Astrocyte (in vitro differentiated cells and primary cell): ENCODE data around the gene DYNC1I1. TPM values are rescaled to one million over a fixed set of nuclear protein-coding genes. Genes with fewer than 3 reads are reported as not detected.
A peak's percentile ranks its signal among the peaks of the same experiment; 100 is the strongest.

Source experiments
- DNase-seq: peaks from one replicate; pipeline ENCODE4 v3.0.0-alpha.2; 2010; ENCODE audit warnings: low read depth
- FAIRE-seq: peaks from 2 replicates; lab custom pipeline; 2011; peaks lifted over from hg19 to GRCh38; lab: Jason Lieb, UNC
- H2AFZ ChIP-seq: 2 replicates; pipeline ENCODE4 v1.6.0; 2012; ENCODE audit warnings: low read depth, low read length, inconsistent platforms
- H3K27ac ChIP-seq: 2 replicates; pipeline ENCODE4 v1.5.1; 2011; ENCODE audit warnings: low read depth, low read length, inconsistent platforms
- H3K27me3 ChIP-seq: 2 replicates; pipeline ENCODE4 v1.6.0; 2011; ENCODE audit warnings: low read length, inconsistent platforms; ENCODE audit not compliant: insufficient read depth
- H3K36me3 ChIP-seq: 2 replicates; pipeline ENCODE4 v1.5.1; 2011; ENCODE audit warnings: low read length, inconsistent platforms; ENCODE audit not compliant: insufficient read depth
- H3K4me1 ChIP-seq: 2 replicates; pipeline ENCODE4 v1.5.1; 2011; ENCODE audit warnings: low read length, inconsistent platforms; ENCODE audit not compliant: insufficient read depth
- H3K4me2 ChIP-seq: 2 replicates; pipeline ENCODE4 v1.6.0; 2012; ENCODE audit warnings: low read length, inconsistent platforms
- H3K4me3 ChIP-seq: 2 replicates; pipeline ENCODE4 v1.5.1; 2011; ENCODE audit warnings: low read depth, mild to moderate bottlenecking, low read length, inconsistent platforms; ENCODE audit not compliant: insufficient read depth
- H3K79me2 ChIP-seq: 2 replicates; pipeline ENCODE4 v1.6.0; 2012; ENCODE audit warnings: mild to moderate bottlenecking, low read length, inconsistent platforms; ENCODE audit not compliant: insufficient read depth
- H3K9ac ChIP-seq: 2 replicates; pipeline ENCODE4 v1.6.0; 2012; ENCODE audit warnings: mild to moderate bottlenecking, low read length, inconsistent platforms
- H3K9me3 ChIP-seq: 2 replicates; pipeline ENCODE4 v1.5.1; 2012; ENCODE audit warnings: low read depth, mild to moderate bottlenecking, low read length, inconsistent platforms; ENCODE audit not compliant: insufficient read depth
- H4K20me1 ChIP-seq: 2 replicates; pipeline ENCODE4 v1.6.0; 2012; ENCODE audit warnings: low read length, inconsistent platforms; ENCODE audit not compliant: insufficient read depth
- H3K27ac Mint-ChIP-seq: one replicate; pipeline ENCODE4 v1.8.0; 2021; ENCODE audit warnings: mild to moderate bottlenecking, mixed read lengths; ENCODE audit not compliant: unreplicated experiment
- H3K27me3 Mint-ChIP-seq: one replicate; pipeline ENCODE4 v1.8.0; 2021; ENCODE audit warnings: low read depth, mixed read lengths; ENCODE audit not compliant: unreplicated experiment
- H3K36me3 Mint-ChIP-seq: one replicate; pipeline ENCODE4 v1.8.0; 2021; ENCODE audit warnings: low read depth, mixed read lengths; ENCODE audit not compliant: unreplicated experiment
- H3K4me1 Mint-ChIP-seq: one replicate; pipeline ENCODE4 v1.8.0; 2021; ENCODE audit warnings: low read depth, mixed read lengths; ENCODE audit not compliant: unreplicated experiment
- H3K4me3 Mint-ChIP-seq: one replicate; pipeline ENCODE4 v1.8.0; 2021; ENCODE audit warnings: mild to moderate bottlenecking, moderate library complexity, mixed read lengths; ENCODE audit not compliant: unreplicated experiment
- H3K9me3 Mint-ChIP-seq: one replicate; pipeline ENCODE4 v1.8.0; 2021; ENCODE audit warnings: mild to moderate bottlenecking, mixed read lengths; ENCODE audit not compliant: unreplicated experiment
- EZH2 ChIP-seq: IDR thresholded peaks from 2 replicates; pipeline ENCODE4 v1.6.1; 2012; ENCODE audit warnings: mild to moderate bottlenecking, low read length, inconsistent platforms; ENCODE audit not compliant: insufficient read depth
- total RNA-seq: library from RNA; stranded (reverse); gene quantifications from 2 replicates; pipeline ENCODE4 v1.2.1, GENCODE V29; 2021
- TF ChIP-seq, protein P1 (sequence below): IDR thresholded peaks from 2 replicates; pipeline ENCODE4 v1.5.1; 2011; ENCODE audit warnings: low read depth, mild to moderate bottlenecking, inconsistent platforms, low read length, moderate library complexity; ENCODE audit not compliant: insufficient read depth

Gene DYNC1I1
- total RNA-seq, 1 donor from 2014 or later, result 3.2 TPM

DNA sequence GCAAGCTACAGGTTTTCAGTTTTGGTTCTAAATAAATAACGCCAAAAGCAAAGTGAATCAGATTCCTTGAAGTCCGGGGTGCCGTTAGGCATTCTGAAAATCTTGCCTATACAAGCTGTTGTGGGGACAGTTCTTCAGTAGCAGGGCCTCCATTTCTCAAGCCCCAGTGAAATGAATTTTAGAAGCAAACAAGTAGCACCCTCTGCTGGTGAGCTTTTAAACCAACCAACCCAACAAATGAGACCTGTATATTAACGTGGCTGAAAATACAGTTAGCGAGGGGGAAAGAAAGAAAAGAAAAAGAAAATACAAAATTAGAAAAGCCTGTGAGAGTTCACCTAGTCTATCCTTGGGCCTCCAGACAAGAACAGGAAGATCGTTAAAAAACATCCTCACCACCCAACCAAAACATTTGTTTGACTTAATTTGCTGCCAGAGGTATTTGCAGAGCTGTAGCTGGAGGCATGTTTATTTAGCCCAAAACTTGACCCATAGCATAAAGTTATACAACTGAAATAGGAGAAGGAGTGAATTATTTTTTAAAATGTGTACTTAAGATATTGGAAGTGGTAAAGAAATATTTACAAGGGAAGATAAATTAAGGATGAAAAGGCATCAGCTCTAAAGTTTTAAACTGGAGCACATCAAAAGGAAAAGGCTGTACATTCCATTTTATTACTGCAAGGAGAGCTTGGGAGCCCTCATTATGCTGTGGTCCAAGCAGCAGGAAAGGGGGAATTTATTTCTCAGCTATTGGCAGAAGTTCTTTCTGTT, 98.9 kb downstream of the DYNC1I1 start:
- Mint-ChIP-seq H3K36me3 (no peaks in the 10 kb centered on the region), H3K4me1 (peaks cover 3% of the 10 kb centered on the region), H3K9me3 (peaks cover 2% of the 10 kb centered on the region), H3K4me3 (no peak overlapping the region), H3K27ac (no peak overlapping the region), H3K27me3 (peaks cover 2% of the 10 kb centered on the region)
- Histone ChIP-seq H3K4me3 (no peak overlapping the region), H3K4me2 (no peak overlapping the region), H3K27me3 (no peaks in the 10 kb centered on the region), H3K4me1 (no peaks in the 10 kb centered on the region), H2AFZ (no peak overlapping the region), H4K20me1 (no peaks in the 10 kb centered on the region), H3K27ac (no peak overlapping the region), H3K79me2 (no peaks in the 10 kb centered on the region), H3K9me3 (no peaks in the 10 kb centered on the region), H3K36me3 (no peaks in the 10 kb centered on the region), H3K9ac (no peak overlapping the region)
- FAIRE-seq (no peak), DNase-seq (peak; percentile 14)
- TF ChIP-seq EZH2, result no peak
- TF ChIP-seq, protein P1, sequence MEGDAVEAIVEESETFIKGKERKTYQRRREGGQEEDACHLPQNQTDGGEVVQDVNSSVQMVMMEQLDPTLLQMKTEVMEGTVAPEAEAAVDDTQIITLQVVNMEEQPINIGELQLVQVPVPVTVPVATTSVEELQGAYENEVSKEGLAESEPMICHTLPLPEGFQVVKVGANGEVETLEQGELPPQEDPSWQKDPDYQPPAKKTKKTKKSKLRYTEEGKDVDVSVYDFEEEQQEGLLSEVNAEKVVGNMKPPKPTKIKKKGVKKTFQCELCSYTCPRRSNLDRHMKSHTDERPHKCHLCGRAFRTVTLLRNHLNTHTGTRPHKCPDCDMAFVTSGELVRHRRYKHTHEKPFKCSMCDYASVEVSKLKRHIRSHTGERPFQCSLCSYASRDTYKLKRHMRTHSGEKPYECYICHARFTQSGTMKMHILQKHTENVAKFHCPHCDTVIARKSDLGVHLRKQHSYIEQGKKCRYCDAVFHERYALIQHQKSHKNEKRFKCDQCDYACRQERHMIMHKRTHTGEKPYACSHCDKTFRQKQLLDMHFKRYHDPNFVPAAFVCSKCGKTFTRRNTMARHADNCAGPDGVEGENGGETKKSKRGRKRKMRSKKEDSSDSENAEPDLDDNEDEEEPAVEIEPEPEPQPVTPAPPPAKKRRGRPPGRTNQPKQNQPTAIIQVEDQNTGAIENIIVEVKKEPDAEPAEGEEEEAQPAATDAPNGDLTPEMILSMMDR, result peak; percentile 61

DNA sequence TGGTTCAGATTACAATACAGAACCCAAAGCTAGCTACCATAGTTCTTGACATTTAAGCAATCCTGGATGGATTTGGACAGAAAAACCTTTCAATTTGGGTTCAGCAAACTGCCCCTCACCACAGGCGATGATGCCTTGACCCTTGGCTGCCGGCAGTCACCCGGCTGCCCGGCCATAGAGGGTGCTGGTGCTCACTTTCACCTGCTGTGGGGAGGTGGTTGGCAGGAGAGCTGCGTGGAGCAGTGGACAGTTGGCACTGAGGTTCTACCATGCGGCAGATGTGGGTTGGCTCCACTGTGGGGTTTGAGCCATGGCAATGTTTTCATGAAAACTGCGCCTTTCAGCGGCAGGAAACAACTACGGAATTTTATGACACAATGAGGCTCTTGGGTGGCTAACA, 99.5 kb downstream of the DYNC1I1 start:
- Mint-ChIP-seq H3K4me3 (no peak overlapping the region), H3K36me3 (no peaks in the 10 kb centered on the region), H3K27me3 (peaks cover 2% of the 10 kb centered on the region), H3K9me3 (peaks cover 2% of the 10 kb centered on the region), H3K4me1 (peaks cover 3% of the 10 kb centered on the region), H3K27ac (no peak overlapping the region)
- H3K36me3 ChIP-seq, result no peaks in the 10 kb centered on the region
- no peak overlapping the region for H2AFZ ChIP-seq
- no peak overlapping the region for H3K4me2 ChIP-seq
- no peak overlapping the region for H3K9ac ChIP-seq
- no peak for DNase-seq
- TF ChIP-seq, protein P1, result no peak
- TF ChIP-seq EZH2, result no peak
- H3K27ac ChIP-seq, result no peak overlapping the region
- FAIRE-seq, result no peak
- no peaks in the 10 kb centered on the region for H4K20me1 ChIP-seq
- no peaks in the 10 kb centered on the region for H3K4me1 ChIP-seq
- H3K4me3 ChIP-seq, result no peak overlapping the region
- no peaks in the 10 kb centered on the region for H3K9me3 ChIP-seq
- no peaks in the 10 kb centered on the region for H3K79me2 ChIP-seq
- no peaks in the 10 kb centered on the region for H3K27me3 ChIP-seq

DNA sequence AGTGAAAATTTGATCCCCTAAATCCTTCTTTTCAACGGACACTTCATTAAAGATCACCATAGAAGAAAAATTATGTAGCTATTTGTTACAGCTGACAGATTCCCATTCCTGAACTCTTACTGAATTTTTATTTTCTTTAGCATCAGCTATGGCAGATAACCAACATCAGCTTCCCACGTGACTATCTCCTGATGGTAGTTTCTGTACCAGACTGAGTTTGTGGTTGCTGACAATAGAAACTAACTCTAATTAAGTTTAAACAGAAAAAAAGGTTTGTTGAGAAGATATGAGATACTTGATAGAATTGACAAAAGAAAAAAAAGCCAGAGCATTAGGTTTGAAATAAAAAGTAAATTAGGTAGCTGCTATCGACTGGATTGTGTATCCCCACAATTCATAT, 101.8 kb downstream of the DYNC1I1 start:
- no peak for FAIRE-seq
- H4K20me1 ChIP-seq, result no peaks in the 10 kb centered on the region
- no peak overlapping the region for H2AFZ ChIP-seq
- Mint-ChIP-seq H3K36me3 (no peaks in the 10 kb centered on the region), H3K9me3 (peaks cover 4% of the 10 kb centered on the region), H3K4me1 (peaks cover 3% of the 10 kb centered on the region), H3K4me3 (no peak overlapping the region), H3K27me3 (no peaks in the 10 kb centered on the region), H3K27ac (no peak overlapping the region)
- no peaks in the 10 kb centered on the region for H3K4me1 ChIP-seq
- H3K4me2 ChIP-seq, result no peak overlapping the region
- no peaks in the 10 kb centered on the region for H3K9me3 ChIP-seq
- H3K27ac ChIP-seq, result no peak overlapping the region
- no peak for TF ChIP-seq EZH2
- TF ChIP-seq, protein P1, result no peak
- DNase-seq, result no peak
- H3K9ac ChIP-seq, result no peak overlapping the region
- H3K36me3 ChIP-seq, result no peaks in the 10 kb centered on the region
- H3K79me2 ChIP-seq, result no peaks in the 10 kb centered on the region
- no peak overlapping the region for H3K4me3 ChIP-seq
- no peaks in the 10 kb centered on the region for H3K27me3 ChIP-seq
